Measurements from ENCODE around the gene FCGR3B.
"Not testable (repeated sequence)": the region's sequence is repeated elsewhere in the genome, so short reads cannot be mapped to it uniquely, and the experiment has no call there.

FCGR3B gene

DNA sequence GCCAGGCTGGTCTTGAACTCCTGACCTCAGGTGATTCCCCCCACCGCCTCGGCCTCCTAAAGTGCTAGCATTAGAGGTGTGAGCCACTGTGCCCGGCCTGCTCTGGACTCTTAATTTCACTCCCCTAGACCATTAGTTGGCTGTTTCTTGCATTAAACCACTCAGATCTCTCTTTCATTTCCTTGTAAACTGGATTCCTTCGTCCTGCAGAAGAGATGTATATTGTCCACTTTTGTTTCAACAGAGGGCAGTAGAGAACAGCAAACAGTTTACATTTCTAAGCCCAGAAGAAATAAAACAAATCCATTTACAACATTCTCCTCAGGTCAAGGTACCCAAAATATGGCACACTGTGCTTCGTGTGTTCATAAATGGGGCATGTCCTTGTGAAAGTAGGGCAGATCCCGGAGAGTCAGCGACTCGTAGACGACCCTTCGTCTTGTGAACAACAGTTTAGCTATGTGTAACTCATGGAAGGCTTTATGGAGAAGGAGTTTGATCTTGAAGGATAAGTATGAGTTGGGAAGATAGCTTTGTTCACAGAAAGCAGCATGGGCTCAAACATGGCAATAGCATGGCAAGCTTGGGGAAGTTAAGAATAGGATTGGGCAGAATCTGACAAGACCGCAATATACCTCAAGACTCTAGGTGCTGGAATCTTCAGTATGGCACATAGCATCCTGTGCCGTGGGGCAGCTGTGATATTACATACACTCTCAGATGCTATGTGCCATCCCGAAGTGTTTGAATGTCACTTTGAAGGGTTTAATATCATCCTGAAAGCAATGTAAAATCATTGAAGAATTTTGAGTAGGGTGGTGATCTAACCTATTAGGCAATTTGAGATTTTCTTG is 16.8 kb upstream of the FCGR3B start:
- peaks cover 10% of the 10 kb centered on the region for H3K4me1 Mint-ChIP-seq
- not testable (repeated sequence) for H3K4me3 Mint-ChIP-seq, H3K36me3 Mint-ChIP-seq, H3K9me3 Mint-ChIP-seq, H3K27ac Mint-ChIP-seq, H3K27me3 Mint-ChIP-seq

DNA sequence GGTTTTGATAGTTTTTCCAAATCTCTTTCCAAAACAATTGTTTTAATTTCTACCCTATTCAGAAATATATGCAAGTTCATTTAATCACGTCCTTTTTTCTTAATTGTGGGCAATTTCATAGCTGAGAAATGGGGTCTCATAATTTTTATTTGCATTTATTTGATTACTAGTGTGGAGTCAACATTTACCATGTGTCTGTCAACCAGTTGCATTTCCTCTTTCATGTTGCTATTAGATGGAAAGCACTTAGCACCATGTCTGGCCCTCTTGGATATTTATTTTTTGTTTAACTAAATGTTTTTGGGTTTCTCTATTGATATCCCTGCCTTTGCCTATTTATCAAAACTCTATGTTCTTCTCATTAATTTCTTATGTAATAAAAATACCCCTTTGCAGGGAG is 13.9 kb upstream of the FCGR3B start:
- not testable (repeated sequence) for H3K36me3 Mint-ChIP-seq, H3K27me3 Mint-ChIP-seq, H3K9me3 Mint-ChIP-seq, H3K4me3 Mint-ChIP-seq, H3K27ac Mint-ChIP-seq
- peaks cover 16% of the 10 kb centered on the region for H3K4me1 Mint-ChIP-seq

DNA sequence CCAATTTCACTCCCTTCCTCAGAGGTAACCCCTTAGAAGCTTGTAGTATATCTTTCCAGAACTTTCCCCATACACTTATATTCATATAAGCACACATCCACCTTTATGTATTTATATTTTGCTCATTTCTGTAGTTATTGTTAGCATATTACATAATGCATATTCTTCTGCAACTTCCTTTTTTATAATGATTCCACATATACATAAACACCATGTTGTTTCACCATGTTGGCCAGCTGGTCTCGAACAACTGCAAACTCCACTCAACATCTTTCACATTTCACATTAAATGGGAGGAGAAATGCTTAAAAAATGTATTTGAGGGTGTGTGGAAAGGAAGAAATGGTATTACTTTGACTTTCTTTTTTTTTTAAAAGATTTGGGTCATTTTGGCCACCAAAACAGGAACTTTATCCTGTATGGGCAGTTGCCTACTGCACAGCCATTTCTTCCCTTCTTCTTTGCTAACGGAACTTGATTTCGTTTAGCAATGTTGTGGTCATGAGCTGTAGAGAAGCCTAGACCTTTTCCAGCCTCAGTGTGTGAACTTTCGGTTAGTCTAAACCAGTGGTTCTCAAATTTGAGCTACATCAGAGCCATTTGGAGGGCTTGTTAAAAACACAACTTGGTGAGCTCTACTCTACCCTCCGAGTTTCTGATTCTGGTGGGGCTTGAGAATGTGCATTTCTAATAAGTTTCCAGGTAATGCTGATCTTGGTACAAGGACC is 12.7 kb upstream of the FCGR3B start:
- not testable (repeated sequence) for H3K27me3 Mint-ChIP-seq, H3K36me3 Mint-ChIP-seq, H3K9me3 Mint-ChIP-seq, H3K4me3 Mint-ChIP-seq, H3K27ac Mint-ChIP-seq
- H3K4me1 Mint-ChIP-seq, result peaks cover 16% of the 10 kb centered on the region

DNA sequence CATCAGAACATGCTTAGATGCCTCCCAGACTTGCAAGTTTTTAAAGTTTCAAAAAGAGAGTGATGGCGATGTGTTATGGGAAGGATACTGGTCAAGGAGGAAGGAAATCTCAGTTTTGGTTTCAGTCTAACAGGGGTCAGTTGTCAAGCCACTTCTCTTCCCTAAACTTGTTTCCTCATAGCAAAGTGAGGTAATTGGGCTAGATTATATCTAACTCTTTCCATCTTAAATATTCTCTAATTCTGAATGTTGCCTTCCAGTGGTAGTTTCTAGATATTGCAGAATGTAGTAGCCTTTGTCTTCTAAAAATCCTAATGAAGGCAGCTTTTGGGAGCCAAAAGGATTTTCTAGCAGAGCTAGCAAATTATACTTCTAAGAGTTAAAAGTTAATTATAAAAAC is 11.7 kb upstream of the FCGR3B start:
- not testable (repeated sequence) for H3K36me3 Mint-ChIP-seq, H3K27ac Mint-ChIP-seq, H3K4me3 Mint-ChIP-seq, H3K9me3 Mint-ChIP-seq, H3K27me3 Mint-ChIP-seq
- H3K4me1 Mint-ChIP-seq, result peaks cover 15% of the 10 kb centered on the region

DNA sequence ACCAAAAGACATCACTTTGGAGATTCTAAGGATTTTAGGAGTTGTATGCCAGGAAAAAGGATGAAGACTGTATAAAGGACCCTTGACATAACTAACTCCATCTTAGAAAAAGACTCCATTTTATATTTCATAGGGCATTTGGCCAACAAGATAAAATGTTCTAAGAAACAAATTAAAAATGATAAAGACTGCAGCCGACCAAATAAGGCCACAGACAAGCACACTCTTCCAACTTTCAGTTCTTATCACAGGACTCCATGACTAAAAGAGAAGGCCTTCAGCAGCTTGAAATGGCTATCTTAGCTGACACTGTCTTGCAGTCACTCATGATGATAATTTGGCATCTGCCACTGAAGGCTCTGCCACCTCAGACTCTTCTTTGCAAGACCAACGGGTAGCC is 8.2 kb upstream of the FCGR3B start:
- H3K36me3 Mint-ChIP-seq, H3K9me3 Mint-ChIP-seq, H3K27me3 Mint-ChIP-seq, H3K27ac Mint-ChIP-seq, H3K4me3 Mint-ChIP-seq: not testable (repeated sequence)
- H3K4me1 Mint-ChIP-seq, result peaks cover 24% of the 10 kb centered on the region

DNA sequence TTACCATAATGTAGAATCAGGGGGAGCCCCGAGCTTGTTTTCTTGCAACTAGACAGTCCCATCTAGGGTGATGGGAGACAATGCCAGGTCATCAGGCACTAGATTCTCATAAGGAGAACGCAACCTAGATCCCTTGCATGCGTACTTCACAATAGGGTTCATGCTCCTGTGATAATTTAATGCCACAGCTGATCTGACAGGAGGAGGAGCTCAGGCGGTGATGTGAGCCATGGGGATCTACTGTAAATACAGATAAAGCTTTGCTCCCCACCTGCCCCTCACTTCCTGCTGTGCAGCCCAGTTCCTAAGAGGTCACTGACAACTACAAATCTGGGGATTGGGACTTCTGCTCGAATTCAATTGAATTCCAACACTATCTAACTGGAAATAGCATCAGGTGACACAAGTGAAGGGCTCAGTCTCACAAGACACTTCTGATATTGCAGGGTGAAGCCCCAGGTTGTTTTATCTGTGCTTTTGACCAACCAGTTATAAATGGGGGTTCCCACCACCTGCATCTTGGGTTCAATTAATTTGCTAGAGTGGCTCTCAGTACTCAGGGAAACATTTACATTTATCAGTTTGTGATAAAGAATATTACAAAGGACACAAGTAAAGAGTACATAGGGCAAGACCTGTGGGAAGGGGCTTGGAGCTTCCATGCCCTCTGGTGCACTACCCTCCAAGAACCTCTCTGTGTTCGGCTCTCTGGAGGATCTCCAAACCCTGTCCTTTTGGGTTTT is 7.4 kb upstream of the FCGR3B start:
- not testable (repeated sequence) for H3K27ac Mint-ChIP-seq, H3K36me3 Mint-ChIP-seq, H3K4me3 Mint-ChIP-seq, H3K9me3 Mint-ChIP-seq, H3K27me3 Mint-ChIP-seq
- peaks cover 22% of the 10 kb centered on the region for H3K4me1 Mint-ChIP-seq

DNA sequence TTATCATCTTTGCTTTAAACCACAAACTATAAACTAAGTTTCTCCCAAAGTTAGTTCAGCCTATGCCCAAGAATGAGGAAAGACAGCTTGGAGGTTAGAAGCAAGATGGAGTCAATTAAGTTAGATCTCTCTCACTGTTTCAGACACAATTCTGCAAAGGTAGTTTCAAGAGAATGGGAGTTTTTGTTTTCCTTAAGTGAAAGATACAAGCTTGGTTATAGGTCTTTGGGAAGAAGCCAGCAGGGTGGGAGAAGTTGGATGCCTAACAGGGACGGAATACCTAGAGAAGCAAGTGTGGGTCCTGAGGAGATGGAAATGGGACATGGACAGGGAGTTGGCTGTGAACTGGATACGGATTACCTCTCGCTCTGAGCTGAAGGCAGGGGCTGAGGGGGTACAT is 6.0 kb upstream of the FCGR3B start:
- not testable (repeated sequence) for H3K36me3 Mint-ChIP-seq, H3K9me3 Mint-ChIP-seq, H3K27me3 Mint-ChIP-seq, H3K27ac Mint-ChIP-seq, H3K4me3 Mint-ChIP-seq
- H3K4me1 Mint-ChIP-seq, result peaks cover 13% of the 10 kb centered on the region

DNA sequence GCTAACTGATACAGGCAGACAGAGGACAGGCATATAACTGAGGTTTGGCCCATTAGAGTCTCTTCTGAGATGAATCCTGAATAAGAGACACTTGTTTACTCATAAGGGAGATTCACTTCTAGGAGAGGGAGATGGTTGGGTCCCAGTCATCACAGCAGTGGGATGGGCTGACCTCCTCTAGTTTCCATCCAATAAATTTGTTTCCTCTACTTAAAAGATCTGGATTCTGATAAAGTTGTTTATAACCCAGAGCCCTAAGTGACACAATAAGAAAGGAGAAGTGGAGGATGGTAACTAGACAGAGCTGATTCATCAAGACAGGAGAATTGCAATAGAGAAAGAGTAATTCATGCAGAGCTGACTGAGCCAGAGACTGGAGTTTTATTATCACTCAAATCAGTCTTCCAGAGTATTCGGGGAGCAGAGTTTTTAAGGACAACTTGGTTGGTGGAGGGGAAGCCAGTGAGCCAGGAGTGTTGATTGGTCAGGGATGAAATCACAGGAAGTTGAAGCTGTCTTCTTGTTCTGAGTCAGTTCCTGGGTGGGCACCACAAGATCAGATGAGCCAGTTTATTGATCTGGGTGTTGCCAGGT is 5.3 kb upstream of the FCGR3B start:
- H3K27ac Mint-ChIP-seq, H3K36me3 Mint-ChIP-seq: not testable (repeated sequence)

DNA sequence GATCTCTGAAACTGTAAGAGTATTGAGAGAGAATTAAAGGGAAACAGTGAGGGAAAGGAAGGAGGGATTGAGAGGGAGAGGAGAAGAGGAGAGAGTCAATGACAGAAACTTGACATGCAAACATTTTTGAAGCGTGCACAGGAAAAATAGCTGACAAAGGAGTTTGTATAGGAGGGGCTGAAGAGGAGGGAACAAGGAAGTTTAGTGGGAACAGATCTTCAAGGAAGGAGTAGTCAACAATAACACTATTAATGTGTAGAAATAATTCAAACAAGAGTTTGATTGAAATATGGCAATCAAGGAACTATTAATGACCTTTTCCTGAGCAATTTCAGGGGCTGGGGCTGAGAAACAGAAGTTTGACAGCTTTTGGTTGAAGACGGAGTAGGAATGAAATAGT is 4.0 kb upstream of the FCGR3B start:
- not testable (repeated sequence) for H3K27ac Mint-ChIP-seq

More for the DNA sequence above, 5.3 kb upstream of the FCGR3B start:
- not testable (repeated sequence) for H3K9me3 Mint-ChIP-seq, H3K27me3 Mint-ChIP-seq, H3K4me3 Mint-ChIP-seq
- H3K4me1 Mint-ChIP-seq, result peaks cover 13% of the 10 kb centered on the region

DNA sequence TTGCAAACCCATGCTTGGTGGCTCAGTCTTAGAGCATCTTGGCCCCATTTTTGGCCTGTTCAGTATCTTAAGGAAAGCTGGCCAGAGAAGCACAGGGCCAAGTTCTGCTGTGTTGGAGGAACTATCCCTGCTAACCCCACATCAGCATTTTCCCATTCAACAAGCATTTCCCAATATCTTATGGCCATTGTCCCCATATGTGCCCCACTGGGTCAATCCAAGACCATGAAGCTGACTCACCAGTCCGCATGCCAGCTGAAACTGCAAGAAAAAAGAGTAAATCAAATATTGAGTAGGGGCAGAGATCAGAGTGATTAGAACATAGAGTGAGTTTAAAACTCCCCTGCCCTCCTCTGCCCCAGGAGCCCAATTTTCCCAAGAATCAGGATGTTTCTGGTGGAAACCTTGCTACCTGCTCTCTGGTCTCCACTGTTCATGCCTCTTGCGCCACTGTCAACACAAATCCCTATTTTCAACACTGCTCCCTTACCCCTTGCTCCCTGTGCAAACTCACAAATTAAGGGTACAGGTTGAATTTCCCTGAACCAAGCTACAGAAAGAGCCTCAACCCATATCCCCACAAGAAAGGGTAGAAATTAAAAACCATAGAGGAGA is 741 bp downstream of the FCGR3B start:
- H3K4me3 Mint-ChIP-seq, H3K9me3 Mint-ChIP-seq, H3K27ac Mint-ChIP-seq: not testable (repeated sequence)

More for the DNA sequence above, 4.0 kb upstream of the FCGR3B start:
- not testable (repeated sequence) for H3K36me3 Mint-ChIP-seq, H3K4me3 Mint-ChIP-seq, H3K9me3 Mint-ChIP-seq, H3K27me3 Mint-ChIP-seq
- peaks cover 13% of the 10 kb centered on the region for H3K4me1 Mint-ChIP-seq

DNA sequence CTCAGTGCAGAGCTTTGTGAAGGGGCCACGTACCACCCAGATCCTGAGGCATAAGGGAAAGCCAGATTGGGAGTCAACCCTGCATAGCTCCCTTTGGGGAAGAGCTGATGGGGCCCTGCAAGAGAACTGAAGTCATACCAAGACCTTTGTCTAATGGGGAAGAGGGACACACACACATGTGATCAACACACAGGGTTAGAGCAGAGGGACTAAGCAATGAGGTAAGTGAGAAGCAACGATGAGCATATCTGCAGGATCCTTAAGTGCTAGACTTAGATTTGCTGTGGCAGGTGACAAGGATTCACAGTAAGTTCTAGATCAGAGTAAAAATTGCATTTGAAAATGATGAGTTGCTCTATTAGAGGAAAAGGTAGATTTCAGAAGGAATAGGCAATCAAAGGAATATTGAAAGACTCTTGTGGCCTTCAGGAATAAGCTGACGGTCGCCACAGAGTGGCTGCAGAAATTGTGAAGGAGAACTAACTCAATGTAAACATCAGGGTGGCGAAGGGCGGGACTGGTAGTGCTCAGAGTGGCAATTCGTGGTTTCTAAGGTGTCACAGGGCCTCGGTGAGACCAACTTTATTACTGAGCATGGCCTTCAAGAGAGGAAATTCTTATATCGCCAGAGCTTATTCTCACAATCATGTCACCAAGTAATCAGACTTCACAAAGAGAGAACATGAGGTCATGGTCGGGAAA is 4.4 kb downstream of the FCGR3B start:
- H3K9me3 Mint-ChIP-seq, H3K27ac Mint-ChIP-seq, H3K36me3 Mint-ChIP-seq, H3K27me3 Mint-ChIP-seq, H3K4me3 Mint-ChIP-seq: not testable (repeated sequence)
- H3K4me1 Mint-ChIP-seq, result peaks cover 25% of the 10 kb centered on the region

More for the DNA sequence above, 741 bp downstream of the FCGR3B start:
- H3K27me3 Mint-ChIP-seq, H3K4me1 Mint-ChIP-seq, H3K36me3 Mint-ChIP-seq: not testable (repeated sequence)

DNA sequence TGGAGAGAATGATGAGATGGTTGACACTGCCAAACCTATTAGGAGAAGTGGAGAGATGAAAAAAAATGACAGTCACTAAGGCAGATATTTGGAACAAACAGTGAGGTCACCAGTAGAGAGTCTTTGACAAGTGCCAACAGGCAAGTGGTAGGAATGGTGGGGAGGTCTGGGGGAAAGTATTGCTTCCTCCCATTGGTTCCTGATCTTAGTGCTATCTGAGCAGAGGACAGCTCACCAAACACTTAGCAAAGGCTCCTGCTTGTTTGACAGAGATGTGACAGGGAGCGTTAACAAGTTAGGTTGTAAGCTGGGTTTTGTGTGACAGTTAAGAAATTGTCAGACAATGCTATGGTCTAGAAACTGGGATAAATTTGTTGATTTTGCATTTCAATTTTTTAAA is 6.4 kb downstream of the FCGR3B start:
- not testable (repeated sequence) for H3K27ac Mint-ChIP-seq, H3K27me3 Mint-ChIP-seq, H3K36me3 Mint-ChIP-seq, H3K9me3 Mint-ChIP-seq, H3K4me3 Mint-ChIP-seq
- peaks cover 31% of the 10 kb centered on the region for H3K4me1 Mint-ChIP-seq

DNA sequence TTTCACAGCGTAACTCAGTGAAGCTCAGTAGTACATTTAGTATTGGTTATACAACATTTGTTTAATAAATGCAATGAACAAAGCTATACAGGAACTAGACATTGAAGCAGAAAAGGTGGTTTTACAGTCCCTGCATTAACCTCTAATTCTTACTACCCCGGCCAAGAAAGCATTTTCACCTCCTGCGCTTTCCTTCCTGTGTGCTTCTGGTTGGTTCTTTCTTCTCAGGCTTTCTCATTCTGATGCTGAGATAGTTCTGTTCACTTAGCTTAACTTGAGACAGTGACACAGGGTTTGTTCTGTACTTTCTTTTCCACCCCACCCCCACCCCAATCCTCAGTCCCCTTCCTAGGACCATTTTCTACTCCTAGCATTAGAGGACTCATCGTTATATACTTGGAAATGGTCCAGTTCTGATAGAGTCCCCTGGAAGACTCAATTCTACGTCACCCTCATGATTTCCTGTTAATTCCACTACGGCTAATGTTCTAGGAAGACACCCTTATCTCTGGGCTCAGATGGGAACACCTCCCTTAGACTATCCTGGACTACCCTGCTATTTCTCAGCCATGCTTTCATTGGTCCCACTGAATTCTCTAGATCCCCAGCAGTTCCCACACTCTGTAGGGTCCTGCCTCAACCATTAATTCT is 7.5 kb downstream of the FCGR3B start:
- peak overlapping the region; percentile 62 for H3K4me3 Mint-ChIP-seq
- not testable (repeated sequence) for H3K27me3 Mint-ChIP-seq, H3K36me3 Mint-ChIP-seq, H3K9me3 Mint-ChIP-seq
- peaks cover 31% of the 10 kb centered on the region for H3K4me1 Mint-ChIP-seq
- peak overlapping the region; percentile 46 for H3K27ac Mint-ChIP-seq

DNA sequence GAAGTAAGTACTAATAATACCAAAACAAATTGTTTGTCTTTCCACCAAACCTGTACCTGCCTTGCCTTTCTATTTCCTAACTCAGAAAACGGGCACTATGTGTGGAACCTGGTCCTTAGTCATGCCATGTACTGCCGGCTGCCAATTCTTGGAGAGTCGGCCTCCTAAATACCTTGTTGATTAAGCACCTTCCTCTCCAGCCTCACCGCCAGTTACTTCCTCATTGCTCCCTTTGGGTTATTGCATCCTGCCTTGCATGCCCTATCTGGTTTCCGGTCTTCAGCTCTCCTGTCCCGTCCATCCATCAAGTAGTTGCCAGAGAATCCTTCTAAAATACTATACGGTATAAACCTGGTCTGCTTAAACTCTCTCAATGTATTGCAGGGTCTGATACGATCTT is 8.9 kb downstream of the FCGR3B start:
- not testable (repeated sequence) for H3K9me3 Mint-ChIP-seq, H3K36me3 Mint-ChIP-seq, H3K27me3 Mint-ChIP-seq
- Mint-ChIP-seq H3K4me1 (peaks cover 31% of the 10 kb centered on the region), H3K4me3 (peak overlapping the region; percentile 94), H3K27ac (peak overlapping the region; percentile 98)

All from activated naive CD4-positive, alpha-beta T cell treated with anti-CD3 and anti-CD28 coated beads, Interleukin-2, amount 50 U/mL, for 24 hours (primary cell).